Measurements from ENCODE around the gene PTPRC.

PTPRC gene

GRCh38 chr1:198734323-198735008, 95.6 kb downstream of the PTPRC start:
- DNase-seq (ENCODE audit: extremely low spot score): peak; percentile 9
- no peak for TF ChIP-seq CTCF (IDR thresholded peaks at IDR 0.05; ENCODE audit: control extremely low read depth, extremely low read depth, low read depth, missing control alignments)
- ChIA-PET CTCF (interaction anchor here (1.5 kb wide), 1 partner anchor 10 kb away, joined by 4 read pairs; no protein-coding TSS in a partner anchor), POLR2A (no interaction called here)

- ChIA-PET POLR2A (no interaction called here), CTCF (no interaction called here)
- no peak for DNase-seq (ENCODE audit: extremely low spot score)
- no peak for TF ChIP-seq CTCF (IDR thresholded peaks at IDR 0.05; ENCODE audit: control extremely low read depth, extremely low read depth, low read depth, missing control alignments)
Measured at GRCh38 chr1:198741744-198742143, 102.9 kb downstream of the PTPRC start.

GRCh38 chr1:198747127-198747526, 108.3 kb downstream of the PTPRC start:
- TF ChIP-seq CTCF (IDR thresholded peaks at IDR 0.05; ENCODE audit: control extremely low read depth, extremely low read depth, low read depth, missing control alignments): no peak
- ChIA-PET CTCF (interaction anchor here (1.4 kb wide), 1 partner anchor 496 kb away, joined by 3 read pairs; no protein-coding TSS in a partner anchor), POLR2A (no interaction called here)
- no peak for DNase-seq (ENCODE audit: extremely low spot score)

GRCh38 chr1:198749279-198749678, 110.4 kb downstream of the PTPRC start:
- ChIA-PET CTCF (interaction anchor here (1.3 to 2.7 kb wide), 3 partner anchors 16 to 494 kb away, joined by 3 to 12 read pairs (median 7); no protein-coding TSS in a partner anchor), POLR2A (no interaction called here)
- no peak for DNase-seq (ENCODE audit: extremely low spot score)
- no peak for TF ChIP-seq CTCF (IDR thresholded peaks at IDR 0.05; ENCODE audit: control extremely low read depth, extremely low read depth, low read depth, missing control alignments)

GRCh38 chr1:198750081-198750480, 111.2 kb downstream of the PTPRC start:
- CTCF ChIA-PET: interaction anchor here (1.3 to 2.7 kb wide), 3 partner anchors 15 to 493 kb away, joined by 3 to 12 read pairs (median 7); no protein-coding TSS in a partner anchor
- no peak for TF ChIP-seq CTCF (IDR thresholded peaks at IDR 0.05; ENCODE audit: control extremely low read depth, extremely low read depth, low read depth, missing control alignments)
- POLR2A ChIA-PET: no interaction called here
- DNase-seq (ENCODE audit: extremely low spot score): no peak

- TF ChIP-seq CTCF (IDR thresholded peaks at IDR 0.05; ENCODE audit: control extremely low read depth, extremely low read depth, low read depth, missing control alignments): no peak
- DNase-seq (ENCODE audit: extremely low spot score): no peak
- ChIA-PET POLR2A (no interaction called here), CTCF (interaction anchor here (0.8 kb wide), 1 partner anchor 34 kb away, joined by 3 read pairs; no protein-coding TSS in a partner anchor)
Measured at GRCh38 chr1:198751741-198752140, 112.9 kb downstream of the PTPRC start.
